Right atrium auricular region (tissue), 2 donors: ENCODE results near the gene CLPTM1. TPM values are rescaled to one million over a fixed set of nuclear protein-coding genes. Genes with fewer than 3 reads are reported as not detected.

ENCODE experiments used
- DNase-seq: peaks from one replicate; pipeline ENCODE4 v3.0.0-alpha.2; 2019; ENCODE audit warnings: low spot score
- H3K27ac ChIP-seq, 2 donors: fragments of 200-600 bp; sonication (generic); 1 replicate in 1 of 2; 2 replicates in 1 of 2; pipeline ENCODE4 v1.5.1; 2016 to 2019
- H3K27me3 ChIP-seq, 2 donors: fragments of 200-600 bp; sonication (generic); one replicate each; pipeline versions ENCODE4 v1.5.1 to v1.6.0; 2017 to 2019
- H3K36me3 ChIP-seq: fragments of 200-600 bp; sonication (generic); one replicate; pipeline ENCODE4 v1.5.1; 2016
- H3K4me1 ChIP-seq, 2 donors: fragments of 200-600 bp; sonication (generic); one replicate each; pipeline versions ENCODE4 v1.5.1 to v1.6.0; 2017 to 2019
- H3K4me3 ChIP-seq, 2 donors: fragments of 200-600 bp; sonication (generic); 1 replicate in 1 of 2; 2 replicates in 1 of 2; pipeline ENCODE4 v1.5.1; 2017 to 2019; ENCODE audit warnings: mild to moderate bottlenecking in 1 of 2, moderate library complexity in 1 of 2
- H3K9me3 ChIP-seq, 2 donors: fragments of 200-600 bp; sonication (generic); one replicate each; pipeline ENCODE4 v1.5.1; 2019
- CTCF ChIP-seq, 2 donors: fragments of 200-600 bp; sonication (generic); IDR thresholded peaks; one replicate each; pipeline ENCODE4 v1.5.1; 2019; ENCODE audit warnings: antibody characterized with exemption in 2 of 2
- total RNA-seq, 2 donors: library from RNA; depleted of rRNA; stranded (reverse); fragments of >200 nt; gene quantifications; one replicate each; pipeline ENCODE4 v1.1.0, GENCODE V29; 2016

Gene CLPTM1
- total RNA-seq, 2 donors from 2014 or later: 75.9 to 83.5 TPM

- no peak for DNase-seq
- TF ChIP-seq CTCF (IDR thresholded peaks at IDR 0.05): no peak
- Histone ChIP-seq H3K27me3 (no peaks in the 10 kb centered on the region), H3K36me3 (peaks cover 15% of the 10 kb centered on the region), H3K4me3 (no peak overlapping the region), H3K9me3 (no peaks in the 10 kb centered on the region), H3K4me1 (no peaks in the 10 kb centered on the region), H3K27ac (no peak overlapping the region)
Observed at GRCh38 chr19:45025264-45025663, 70.1 kb downstream of the CLPTM1 start.

GRCh38 chr19:45027371-45027770 is 72.2 kb downstream of the CLPTM1 start:
- Histone ChIP-seq H3K36me3 (peaks cover 19% of the 10 kb centered on the region), H3K9me3 (no peaks in the 10 kb centered on the region)
- no peak for TF ChIP-seq CTCF (IDR thresholded peaks at IDR 0.05)

GRCh38 chr19:45030825-45031224 is 75.6 kb downstream of the CLPTM1 start:
- no peaks in the 10 kb centered on the region for H3K27me3 ChIP-seq
- TF ChIP-seq CTCF (IDR thresholded peaks at IDR 0.05): no peak
- no peaks in the 10 kb centered on the region for H3K9me3 ChIP-seq
- peaks cover 19% of the 10 kb centered on the region for H3K36me3 ChIP-seq
- no peak overlapping the region for H3K4me3 ChIP-seq
- DNase-seq: no peak
- H3K27ac ChIP-seq: no peak overlapping the region
- no peaks in the 10 kb centered on the region for H3K4me1 ChIP-seq

More at GRCh38 chr19:45027371-45027770, 72.2 kb downstream of the CLPTM1 start:
- H3K4me1 ChIP-seq: no peaks in the 10 kb centered on the region
- no peaks in the 10 kb centered on the region for H3K27me3 ChIP-seq
- H3K4me3 ChIP-seq: no peak overlapping the region
- H3K27ac ChIP-seq: no peak overlapping the region
- no peak for DNase-seq

- Histone ChIP-seq H3K27ac (no peak overlapping the region), H3K36me3 (peaks cover 19% of the 10 kb centered on the region), H3K27me3 (no peaks in the 10 kb centered on the region), H3K9me3 (no peaks in the 10 kb centered on the region), H3K4me1 (no peaks in the 10 kb centered on the region), H3K4me3 (no peak overlapping the region)
- no peak for DNase-seq
- TF ChIP-seq CTCF (IDR thresholded peaks at IDR 0.05): no peak
Observed at GRCh38 chr19:45032421-45032820, 77.2 kb downstream of the CLPTM1 start.

- Histone ChIP-seq H3K27ac (no peak overlapping the region), H3K27me3 (no peaks in the 10 kb centered on the region), H3K4me1 (peaks cover 0 to 20% of the 10 kb centered on the region in 2 donors), H3K36me3 (peaks cover 6% of the 10 kb centered on the region), H3K9me3 (no peaks in the 10 kb centered on the region), H3K4me3 (no peak overlapping the region)
- DNase-seq: no peak
- no peak for TF ChIP-seq CTCF (IDR thresholded peaks at IDR 0.05)
Observed at GRCh38 chr19:45035755-45036154, 80.6 kb downstream of the CLPTM1 start.

GRCh38 chr19:45037393-45038169 is 82.4 kb downstream of the CLPTM1 start:
- peaks cover 23% of the 10 kb centered on the region for H3K36me3 ChIP-seq
- DNase-seq: no peak
- H3K27me3 ChIP-seq: no peaks in the 10 kb centered on the region
- no peak overlapping the region for H3K4me3 ChIP-seq
- no peaks in the 10 kb centered on the region for H3K9me3 ChIP-seq
- no peak for TF ChIP-seq CTCF (IDR thresholded peaks at IDR 0.05)
- peaks cover 0 to 38% of the 10 kb centered on the region in 2 donors for H3K4me1 ChIP-seq
- no peak overlapping the region for H3K27ac ChIP-seq
